Activated CD4-positive, alpha-beta T cell treated with anti-CD3 and anti-CD28 coated beads for 36 hours (primary cell): ENCODE data around the gene SPP1. TPM values are rescaled to one million over a fixed set of nuclear protein-coding genes. Genes with fewer than 3 reads are reported as not detected.
"Not testable (repeated sequence)": the region's sequence is repeated elsewhere in the genome, so short reads cannot be mapped to it uniquely, and the experiment has no call there.

ENCODE experiments used
- ATAC-seq: fragments of 200-7000 bp; cut with Tn5 transposase; one replicate; pipeline ENCODE4 v1.10.0; 2021; ENCODE audit warnings: mild to moderate bottlenecking, moderate library complexity
- CTCF ChIA-PET: fragments of 350-600 bp; sonication (Branson Sonifier 250); formaldehyde crosslinking; loops from one replicate; lab custom pipeline; 2021; ENCODE audit warnings: antibody characterized with exemption; lab: Charles Lee
- POLR2A ChIA-PET: fragments of 350-600 bp; sonication (Branson Sonifier 250); formaldehyde crosslinking; loops from one replicate; lab custom pipeline; 2021; ENCODE audit warnings: antibody characterized with exemption, inconsistent platforms; lab: Charles Lee
- DNase-seq: peaks from one replicate; pipeline ENCODE4 v3.0.0-alpha.2; 2020
- H3K27ac Mint-ChIP-seq: one replicate; pipeline ENCODE4 v1.8.0; 2021; ENCODE audit warnings: mixed read lengths
- H3K27me3 Mint-ChIP-seq: one replicate; pipeline ENCODE4 v1.8.0; 2021; ENCODE audit warnings: mixed read lengths
- H3K36me3 Mint-ChIP-seq: one replicate; pipeline ENCODE4 v1.8.0; 2021; ENCODE audit warnings: low read depth, mixed read lengths
- H3K4me1 Mint-ChIP-seq: one replicate; pipeline ENCODE4 v1.8.0; 2021; ENCODE audit warnings: mixed read lengths
- H3K4me3 Mint-ChIP-seq: one replicate; pipeline ENCODE4 v1.8.0; 2021; ENCODE audit warnings: mild to moderate bottlenecking, moderate library complexity, mixed read lengths
- H3K9me3 Mint-ChIP-seq: one replicate; pipeline ENCODE4 v1.8.0; 2021; ENCODE audit warnings: low read depth, mixed read lengths
- intact Hi-C, 2 experiments: fragments of 100-400 bp; cut with DNase I in 1 of 2; cut with micrococcal nuclease in 1 of 2; formaldehyde crosslinking; loops; one replicate each; pipeline versions ENCODE4 v1.14.2 to v1.15.1; 2022 to 2024; cut with DNase I, micrococcal nuclease
- total RNA-seq, 2 experiments: library from RNA; stranded (reverse); gene quantifications; one replicate each; pipeline ENCODE4 v1.2.3, GENCODE V29; 2021

The SPP1 gene
- total RNA-seq = not detected

- ChIA-PET POLR2A (no interaction called here), CTCF (interaction anchor here (0.7 to 3.0 kb wide), 8 partner anchors 8 to 758 kb away, joined by 3 to 12 read pairs (median 6); no protein-coding TSS in a partner anchor)
- peaks cover 6% of the 10 kb centered on the region for H3K4me1 Mint-ChIP-seq
- ATAC-seq (peak; percentile 72), DNase-seq (peak; percentile 41)
- H3K9me3 Mint-ChIP-seq = no peaks in the 10 kb centered on the region
- H3K27ac Mint-ChIP-seq = no peak within 1 kb of the TSS
- intact Hi-C loops = no loop called here
- H3K36me3 Mint-ChIP-seq = no peaks in the 10 kb centered on the region
- peaks cover 32% of the 10 kb centered on the region for H3K27me3 Mint-ChIP-seq
- H3K4me3 Mint-ChIP-seq = no peak within 1 kb of the TSS
These were observed at the start of gene SPP1 for GRCh38 chr4:87975466-87975865. Gene SPP1, plus strand, starts transcription at chr4:87975714. Its CDS starts 1,182 bp downstream, at chr4:87976896.

- H3K4me1 Mint-ChIP-seq = no peaks in the 10 kb centered on the region
- H3K27ac Mint-ChIP-seq = no peak overlapping the region
- H3K4me3 Mint-ChIP-seq = no peak overlapping the region
- peaks cover 4% of the 10 kb centered on the region for H3K9me3 Mint-ChIP-seq
- peaks cover 15% of the 10 kb centered on the region for H3K27me3 Mint-ChIP-seq
- no peak for DNase-seq
- no peaks in the 10 kb centered on the region for H3K36me3 Mint-ChIP-seq
- intact Hi-C loops = loop anchor here (1.0 kb wide), 1 partner anchor 12 kb away; no protein-coding TSS in a partner anchor
- CTCF ChIA-PET = no interaction called here
- ATAC-seq = no peak
- POLR2A ChIA-PET = no interaction called here
These were observed 48.9 kb upstream of the SPP1 start for GRCh38 chr4:87926554-87927098.

- ATAC-seq (no peak), DNase-seq (no peak)
- ChIA-PET CTCF (no interaction called here), POLR2A (no interaction called here)
- peaks cover 9% of the 10 kb centered on the region for H3K9me3 Mint-ChIP-seq
- H3K4me1 Mint-ChIP-seq = no peaks in the 10 kb centered on the region
- no peaks in the 10 kb centered on the region for H3K36me3 Mint-ChIP-seq
- peaks cover 20% of the 10 kb centered on the region for H3K27me3 Mint-ChIP-seq
- H3K27ac Mint-ChIP-seq = no peak overlapping the region
- no peak overlapping the region for H3K4me3 Mint-ChIP-seq
- intact Hi-C loops = no loop called here
These were observed 44.9 kb upstream of the SPP1 start for GRCh38 chr4:87930629-87931028.

- CTCF ChIA-PET = no interaction called here
- DNase-seq (no peak), ATAC-seq (no peak)
- Mint-ChIP-seq H3K4me1 (no peaks in the 10 kb centered on the region), H3K9me3 (peaks cover 9% of the 10 kb centered on the region), H3K4me3 (no peak overlapping the region), H3K36me3 (no peaks in the 10 kb centered on the region), H3K27ac (no peak overlapping the region), H3K27me3 (peaks cover 20% of the 10 kb centered on the region)
- intact Hi-C loops = no loop called here
- POLR2A ChIA-PET = no interaction called here
These were observed 43.6 kb upstream of the SPP1 start for GRCh38 chr4:87931932-87932331.

GRCh38 chr4:87932718-87933141, 42.8 kb upstream of the SPP1 start:
- intact Hi-C loops = no loop called here

GRCh38 chr4:87933337-87933736, 42.2 kb upstream of the SPP1 start:
- ChIA-PET POLR2A (no interaction called here), CTCF (no interaction called here)
- DNase-seq (no peak), ATAC-seq (no peak)
- Mint-ChIP-seq H3K4me1 (no peaks in the 10 kb centered on the region), H3K27ac (no peak overlapping the region), H3K9me3 (peaks cover 9% of the 10 kb centered on the region), H3K27me3 (peaks cover 16% of the 10 kb centered on the region), H3K36me3 (no peaks in the 10 kb centered on the region), H3K4me3 (no peak overlapping the region)
- intact Hi-C loops = no loop called here

More at GRCh38 chr4:87932718-87933141, 42.8 kb upstream of the SPP1 start:
- Mint-ChIP-seq H3K4me1 (no peaks in the 10 kb centered on the region), H3K9me3 (peaks cover 9% of the 10 kb centered on the region), H3K36me3 (no peaks in the 10 kb centered on the region), H3K4me3 (no peak overlapping the region), H3K27ac (no peak overlapping the region), H3K27me3 (peaks cover 17% of the 10 kb centered on the region)
- DNase-seq (no peak), ATAC-seq (no peak)
- CTCF ChIA-PET = no interaction called here
- POLR2A ChIA-PET = no interaction called here

GRCh38 chr4:87934157-87934704, 41.3 kb upstream of the SPP1 start:
- no peak for ATAC-seq
- Mint-ChIP-seq H3K4me3 (no peak overlapping the region), H3K36me3 (no peaks in the 10 kb centered on the region), H3K9me3 (peaks cover 9% of the 10 kb centered on the region), H3K27me3 (peaks cover 13% of the 10 kb centered on the region), H3K4me1 (no peaks in the 10 kb centered on the region), H3K27ac (no peak overlapping the region)
- ChIA-PET CTCF (interaction anchor here (0.6 to 1.2 kb wide), 2 partner anchors 40 to 1438 kb away, joined by 3 read pairs; no protein-coding TSS in a partner anchor), POLR2A (no interaction called here)
- DNase-seq = no peak
- intact Hi-C loops = loop anchor here in 1 of 2 experiments (2.0 kb wide), 1 partner anchor 13 kb away; no protein-coding TSS in a partner anchor

- H3K9me3 Mint-ChIP-seq = peaks cover 9% of the 10 kb centered on the region
- H3K36me3 Mint-ChIP-seq = no peaks in the 10 kb centered on the region
- no peak overlapping the region for H3K27ac Mint-ChIP-seq
- H3K4me3 Mint-ChIP-seq = no peak overlapping the region
- peaks cover 16% of the 10 kb centered on the region for H3K27me3 Mint-ChIP-seq
- ChIA-PET CTCF (interaction anchor here (1.2 kb wide), 1 partner anchor 39 kb away, joined by 3 read pairs; no protein-coding TSS in a partner anchor), POLR2A (no interaction called here)
- ATAC-seq (no peak), DNase-seq (no peak)
- H3K4me1 Mint-ChIP-seq = no peaks in the 10 kb centered on the region
- intact Hi-C loops = loop anchor here in 1 of 2 experiments (2.0 kb wide), 1 partner anchor 14 kb away; no protein-coding TSS in a partner anchor
These were observed 40.5 kb upstream of the SPP1 start for GRCh38 chr4:87934973-87935372.

- H3K27ac Mint-ChIP-seq, H3K4me1 Mint-ChIP-seq, H3K9me3 Mint-ChIP-seq, H3K36me3 Mint-ChIP-seq, POLR2A ChIA-PET, DNase-seq, CTCF ChIA-PET, ATAC-seq, H3K4me3 Mint-ChIP-seq: not testable (repeated sequence)
- peaks cover 11% of the 10 kb centered on the region for H3K27me3 Mint-ChIP-seq
- intact Hi-C loops = loop anchor here in 1 of 2 experiments (2.0 kb wide), 1 partner anchor 15 kb away; no protein-coding TSS in a partner anchor
These were observed 39.6 kb upstream of the SPP1 start for GRCh38 chr4:87935954-87936353.

- no peaks in the 10 kb centered on the region for H3K36me3 Mint-ChIP-seq
- H3K9me3 Mint-ChIP-seq = no peaks in the 10 kb centered on the region
- ATAC-seq (no peak), DNase-seq (no peak)
- H3K27me3 Mint-ChIP-seq = peaks cover 7% of the 10 kb centered on the region
- POLR2A ChIA-PET = no interaction called here
- H3K4me1 Mint-ChIP-seq = no peaks in the 10 kb centered on the region
- CTCF ChIA-PET = interaction anchor here (0.6 kb wide), 1 partner anchor 619 kb away, joined by 4 read pairs; no protein-coding TSS in a partner anchor
- no peak overlapping the region for H3K27ac Mint-ChIP-seq
- intact Hi-C loops = no loop called here
- H3K4me3 Mint-ChIP-seq = no peak overlapping the region
These were observed 38.0 kb upstream of the SPP1 start for GRCh38 chr4:87937523-87937922.

GRCh38 chr4:87938746-87939145, 36.8 kb upstream of the SPP1 start:
- no peaks in the 10 kb centered on the region for H3K36me3 Mint-ChIP-seq
- intact Hi-C loops = loop anchor here (1.0 kb wide), 1 partner anchor 12 kb away; no protein-coding TSS in a partner anchor
- CTCF ChIA-PET = no interaction called here

More at GRCh38 chr4:87938746-87939145, 36.8 kb upstream of the SPP1 start:
- Mint-ChIP-seq H3K27me3 (peaks cover 4% of the 10 kb centered on the region), H3K4me1 (no peaks in the 10 kb centered on the region), H3K9me3 (no peaks in the 10 kb centered on the region), H3K27ac (no peak overlapping the region), H3K4me3 (no peak overlapping the region)
- POLR2A ChIA-PET = no interaction called here
- DNase-seq (no peak), ATAC-seq (no peak)
